ENCODE results near the gene FGGY. TPM values are rescaled to one million over a fixed set of nuclear protein-coding genes. Genes with fewer than 3 reads are reported as not detected.

Gene FGGY
- total RNA-seq, 1 experiment from 2014 or later = 14.6 TPM

GRCh38 chr1:59765011-59765730 lies 468.3 kb downstream of the FGGY start:
- Histone ChIP-seq H3K18ac (ENCODE audit: insufficient read length, low read depth, low read length) (no peak overlapping the region), H3K4me1 (ENCODE audit: insufficient read depth, low read length) (no peaks in the 10 kb centered on the region), H2BK15ac (ENCODE audit: low read depth, low read length) (no peak overlapping the region), H2BK12ac (ENCODE audit: insufficient read length, low read depth, low read length) (no peak overlapping the region), H3K56ac (ENCODE audit: insufficient read length, low read depth, low read length) (no peak overlapping the region), H3K14ac (ENCODE audit: insufficient read depth, low read length) (no peak overlapping the region; the same call in 1 of the 2 replicates), H3K79me2 (ENCODE audit: insufficient read depth, low read length) (no peaks in the 10 kb centered on the region), H4K20me1 (ENCODE audit: control insufficient read depth, insufficient read depth, insufficient read length) (no peaks in the 10 kb centered on the region), H2BK5ac (ENCODE audit: insufficient read length, low read length) (no peak overlapping the region), H3K4ac (ENCODE audit: low read depth, low read length) (no peak overlapping the region), H4K5ac (ENCODE audit: insufficient read length, low read depth, low read length) (no peak overlapping the region), H4K91ac (ENCODE audit: insufficient read length, low read depth, low read length) (no peak overlapping the region), H2AK5ac (ENCODE audit: insufficient read length, low read length) (no peak overlapping the region), H3K4me2 (ENCODE audit: insufficient read depth, insufficient read length, low read length) (no peak overlapping the region), H3K23ac (ENCODE audit: insufficient read length, low read depth, low read length) (no peak overlapping the region), H3K9ac (ENCODE audit: extremely low read depth, insufficient read length, low read length) (no peak overlapping the region), H3K79me1 (ENCODE audit: insufficient read depth, low read depth, low read length, poor library complexity, severe bottlenecking) (no peaks in the 10 kb centered on the region), H3K27me3 (ENCODE audit: insufficient read depth, low read length) (no peaks in the 10 kb centered on the region), H3K9me3 (ENCODE audit: control insufficient read depth, low read depth, low read length) (no peaks in the 10 kb centered on the region), H2BK120ac (ENCODE audit: low read depth, low read length, poor library complexity, severe bottlenecking) (no peak overlapping the region), H2BK20ac (ENCODE audit: low read depth, low read length, poor library complexity, severe bottlenecking) (no peak overlapping the region), H2AFZ (ENCODE audit: low read length) (no peak overlapping the region), H4K8ac (replicated peaks; ENCODE audit: insufficient read length, low read depth, low read length) (no peak overlapping the region), H3T11ph (ENCODE audit: low read length) (no peak overlapping the region), H3K23me2 (ENCODE audit: insufficient read length, low read depth, low read length, poor library complexity, severe bottlenecking) (no peaks in the 10 kb centered on the region), H3K27ac (ENCODE audit: insufficient read length, low read depth, low read length) (no peak overlapping the region)
- no peak for DNase-seq
- Mint-ChIP-seq H3K27ac (peak overlapping the region in 1 of 3 experiments; percentile 30; a peak in 1 of 7 replicates), H3K27me3 (ENCODE audit: low read depth) (no peaks in the 10 kb centered on the region; the same call in 1 of the 2 replicates), H3K4me1 (peaks cover 12 to 18% of the 10 kb centered on the region in 2 experiments), H3K36me3 (ENCODE audit: insufficient read depth in 1 of 3, low read depth in 3 of 3) (no peaks in the 10 kb centered on the region), H3K9me3 (no peaks in the 10 kb centered on the region), H3K4me3 (no peak overlapping the region)
- WGBS (ENCODE audit: extremely low coverage, insufficient read length, low lambda C conversion rate) = no CpG with 5 or more reads among the region's 5 CpGs
- TF ChIP-seq, protein P1, sequence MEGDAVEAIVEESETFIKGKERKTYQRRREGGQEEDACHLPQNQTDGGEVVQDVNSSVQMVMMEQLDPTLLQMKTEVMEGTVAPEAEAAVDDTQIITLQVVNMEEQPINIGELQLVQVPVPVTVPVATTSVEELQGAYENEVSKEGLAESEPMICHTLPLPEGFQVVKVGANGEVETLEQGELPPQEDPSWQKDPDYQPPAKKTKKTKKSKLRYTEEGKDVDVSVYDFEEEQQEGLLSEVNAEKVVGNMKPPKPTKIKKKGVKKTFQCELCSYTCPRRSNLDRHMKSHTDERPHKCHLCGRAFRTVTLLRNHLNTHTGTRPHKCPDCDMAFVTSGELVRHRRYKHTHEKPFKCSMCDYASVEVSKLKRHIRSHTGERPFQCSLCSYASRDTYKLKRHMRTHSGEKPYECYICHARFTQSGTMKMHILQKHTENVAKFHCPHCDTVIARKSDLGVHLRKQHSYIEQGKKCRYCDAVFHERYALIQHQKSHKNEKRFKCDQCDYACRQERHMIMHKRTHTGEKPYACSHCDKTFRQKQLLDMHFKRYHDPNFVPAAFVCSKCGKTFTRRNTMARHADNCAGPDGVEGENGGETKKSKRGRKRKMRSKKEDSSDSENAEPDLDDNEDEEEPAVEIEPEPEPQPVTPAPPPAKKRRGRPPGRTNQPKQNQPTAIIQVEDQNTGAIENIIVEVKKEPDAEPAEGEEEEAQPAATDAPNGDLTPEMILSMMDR (conservative IDR thresholded peaks at IDR 0.05) = no peak
